ENCODE measurements around the gene JAK1. TPM values are rescaled to one million over a fixed set of nuclear protein-coding genes. Genes with fewer than 3 reads are reported as not detected.

Gene JAK1
- polyA plus RNA-seq, 1 donor from 2014 or later, result 26.8 TPM

GRCh38 chr1:64850846-64851245 lies 115.5 kb downstream of the JAK1 start:
- Histone ChIP-seq H4K20me1 (ENCODE audit: insufficient read depth) (no peaks in the 10 kb centered on the region), H2AFZ (ENCODE audit: low read depth, low read length) (no peak overlapping the region), H3K9me3 (ENCODE audit: low read length) (no peaks in the 10 kb centered on the region), H3K79me2 (replicated peaks; ENCODE audit: insufficient read depth, low read length) (no peaks in the 10 kb centered on the region), H3K27me3 (ENCODE audit: insufficient read depth, low read depth, low read length) (no peaks in the 10 kb centered on the region), H3K9ac (ENCODE audit: low read length) (no peak overlapping the region), H3K4me3 (ENCODE audit: low read length) (no peak overlapping the region), H3K27ac (ENCODE audit: low read length) (no peak overlapping the region), H3F3A (ENCODE audit: insufficient read depth, low read length, poor library complexity, severe bottlenecking) (no peaks in the 10 kb centered on the region), H3K9me2 (ENCODE audit: insufficient read depth, low read length) (no peaks in the 10 kb centered on the region), H3K36me3 (ENCODE audit: insufficient read depth, low read length) (peaks cover 5% of the 10 kb centered on the region), H3K4me2 (ENCODE audit: low read length) (no peak overlapping the region)
- TF ChIP-seq POLR2AphosphoS5 (IDR thresholded peaks at IDR 0.05), result no peak
- TF ChIP-seq SMC3 (conservative IDR thresholded peaks at IDR 0.05; ENCODE audit: poor library complexity), result no peak
- no peak for TF ChIP-seq EZH2 (IDR thresholded peaks at IDR 0.05; ENCODE audit: borderline replicate concordance, insufficient read depth, low read length, poor library complexity, severe bottlenecking)
- TF ChIP-seq MXI1 (conservative IDR thresholded peaks at IDR 0.05; ENCODE audit: poor library complexity, severe bottlenecking), result no peak
- TF ChIP-seq RAD21 (conservative IDR thresholded peaks at IDR 0.05), result no peak
- no peak for TF ChIP-seq TAF1 (IDR thresholded peaks at IDR 0.05; ENCODE audit: low read depth)
- no peak for TF ChIP-seq EP300 (conservative IDR thresholded peaks at IDR 0.05; ENCODE audit: poor library complexity, severe bottlenecking)
- no peak for TF ChIP-seq CTCF (IDR thresholded peaks at IDR 0.05; ENCODE audit: poor library complexity, severe bottlenecking)
- no peak for TF ChIP-seq REST (IDR thresholded peaks at IDR 0.05; ENCODE audit: borderline replicate concordance)

GRCh38 chr1:64849942-64850341 lies 116.4 kb downstream of the JAK1 start:
- H3F3A ChIP-seq (ENCODE audit: insufficient read depth, low read length, poor library complexity, severe bottlenecking), result no peaks in the 10 kb centered on the region
- H3K9me2 ChIP-seq (ENCODE audit: insufficient read depth, low read length), result no peaks in the 10 kb centered on the region
- no peak overlapping the region for H3K27ac ChIP-seq (ENCODE audit: low read length)
- no peaks in the 10 kb centered on the region for H3K27me3 ChIP-seq (ENCODE audit: insufficient read depth, low read depth, low read length)
- no peaks in the 10 kb centered on the region for H3K79me2 ChIP-seq (replicated peaks; ENCODE audit: insufficient read depth, low read length)
- H4K20me1 ChIP-seq (ENCODE audit: insufficient read depth), result no peaks in the 10 kb centered on the region
- no peak overlapping the region for H3K4me3 ChIP-seq (ENCODE audit: low read length)
- H3K9ac ChIP-seq (ENCODE audit: low read length), result no peak overlapping the region
- no peak overlapping the region for H2AFZ ChIP-seq (ENCODE audit: low read depth, low read length)
- H3K9me3 ChIP-seq (ENCODE audit: low read length), result no peaks in the 10 kb centered on the region
- H3K4me2 ChIP-seq (ENCODE audit: low read length), result no peak overlapping the region
- H3K36me3 ChIP-seq (ENCODE audit: insufficient read depth, low read length), result peaks cover 2% of the 10 kb centered on the region
- TF ChIP-seq RAD21 (conservative IDR thresholded peaks at IDR 0.05), result no peak
- TF ChIP-seq SMC3 (conservative IDR thresholded peaks at IDR 0.05; ENCODE audit: poor library complexity), result no peak
- TF ChIP-seq REST (IDR thresholded peaks at IDR 0.05; ENCODE audit: borderline replicate concordance), result no peak
- no peak for TF ChIP-seq EP300 (conservative IDR thresholded peaks at IDR 0.05; ENCODE audit: poor library complexity, severe bottlenecking)
- no peak for TF ChIP-seq CTCF (IDR thresholded peaks at IDR 0.05; ENCODE audit: poor library complexity, severe bottlenecking)
- no peak for TF ChIP-seq EZH2 (IDR thresholded peaks at IDR 0.05; ENCODE audit: borderline replicate concordance, insufficient read depth, low read length, poor library complexity, severe bottlenecking)
- no peak for TF ChIP-seq TAF1 (IDR thresholded peaks at IDR 0.05; ENCODE audit: low read depth)
- TF ChIP-seq POLR2AphosphoS5 (IDR thresholded peaks at IDR 0.05), result no peak
